NCI-H226 (cell line): ENCODE measurements around the gene MRC1.

Source experiments
- DNase-seq: peaks from one replicate; pipeline ENCODE4 v3.0.0-alpha.2; 2015

The MRC1 gene

DNA sequence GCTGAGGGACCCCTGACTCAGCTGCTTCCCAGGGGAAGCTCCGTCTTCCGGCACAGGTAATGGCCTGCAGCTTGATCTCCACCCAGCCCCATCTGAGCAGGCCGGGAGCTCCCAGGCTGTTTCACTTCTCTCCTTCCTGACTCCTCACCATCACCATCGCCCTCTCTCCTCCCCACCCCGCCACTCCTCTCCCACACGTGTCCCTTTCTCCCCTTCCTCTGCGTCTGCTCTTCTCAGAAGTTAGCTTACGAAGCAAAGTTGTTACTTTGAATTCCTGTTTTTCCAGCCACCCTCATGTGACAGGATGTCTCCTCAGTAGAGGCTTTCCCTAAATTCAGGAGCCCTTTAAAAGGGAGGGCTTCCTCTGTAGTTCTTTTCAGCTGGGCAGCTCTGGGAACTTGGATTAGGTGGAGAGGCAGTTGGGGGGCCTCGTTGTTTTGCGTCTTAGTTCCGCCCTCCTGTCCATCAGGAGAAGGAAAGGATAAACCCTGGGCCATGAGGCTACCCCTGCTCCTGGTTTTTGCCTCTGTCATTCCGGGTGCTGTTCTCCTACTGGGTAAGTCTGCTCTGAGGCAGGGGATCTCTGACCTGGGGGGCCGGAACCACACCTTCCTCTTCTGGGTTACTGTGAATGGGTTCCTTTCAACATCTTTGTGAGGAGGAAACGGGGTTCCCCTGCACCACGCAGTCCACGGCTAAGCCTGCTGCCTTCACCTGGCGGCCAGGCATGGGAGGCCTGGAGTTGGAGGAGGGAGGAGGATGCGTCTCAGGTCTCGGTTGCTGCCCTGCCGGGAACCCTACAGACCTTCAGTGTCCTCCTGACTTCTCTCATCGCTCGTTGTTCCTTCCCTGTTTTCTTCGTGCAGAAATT is at the start of gene MRC1:
TSS of gene MRC1 (plus strand) at position 378 of the 871 bp plus-strand sequence. CDS start at position 496, 118 bp downstream.
- no peak for DNase-seq

DNA sequence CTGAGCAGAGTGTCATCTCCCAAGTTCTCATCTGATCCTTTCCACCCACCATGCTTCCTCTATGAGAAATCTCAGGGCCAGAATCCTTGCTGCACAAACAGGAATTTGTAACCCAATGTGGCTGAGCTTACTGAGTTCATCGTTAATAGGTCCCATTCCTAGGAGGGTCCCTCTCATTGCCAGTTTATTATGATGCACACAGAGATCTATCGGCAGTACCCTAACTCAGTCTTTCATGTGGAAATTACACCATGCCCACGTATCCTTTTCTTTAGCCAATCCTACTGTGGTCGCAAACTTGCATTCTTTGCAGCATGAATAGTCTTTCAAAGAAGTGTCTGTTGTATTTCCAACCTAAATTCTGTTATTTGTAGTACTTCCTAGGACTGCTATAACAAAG is 45.0 kb upstream of the MRC1 start:
- no peak for DNase-seq

DNA sequence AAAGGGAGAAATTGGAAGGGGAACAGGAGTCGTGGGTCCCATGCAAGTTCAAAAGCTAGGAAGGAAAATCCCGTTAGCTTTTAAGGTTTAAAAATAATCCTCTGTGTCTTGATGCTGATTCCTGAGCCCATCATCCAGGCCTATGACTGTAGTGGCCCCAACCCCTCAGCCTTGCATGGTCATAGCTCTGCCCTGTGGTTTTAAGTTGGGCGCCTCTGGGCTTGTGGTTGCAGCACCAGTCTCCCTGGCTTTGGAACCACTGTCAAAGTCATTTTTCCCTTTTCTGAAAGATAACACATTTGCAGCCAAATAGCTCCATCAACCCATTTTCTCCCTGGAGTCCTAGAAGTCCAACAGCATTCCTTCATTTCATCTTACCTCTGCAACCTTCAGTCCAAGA is 43.5 kb upstream of the MRC1 start:
- DNase-seq, result no peak

DNA sequence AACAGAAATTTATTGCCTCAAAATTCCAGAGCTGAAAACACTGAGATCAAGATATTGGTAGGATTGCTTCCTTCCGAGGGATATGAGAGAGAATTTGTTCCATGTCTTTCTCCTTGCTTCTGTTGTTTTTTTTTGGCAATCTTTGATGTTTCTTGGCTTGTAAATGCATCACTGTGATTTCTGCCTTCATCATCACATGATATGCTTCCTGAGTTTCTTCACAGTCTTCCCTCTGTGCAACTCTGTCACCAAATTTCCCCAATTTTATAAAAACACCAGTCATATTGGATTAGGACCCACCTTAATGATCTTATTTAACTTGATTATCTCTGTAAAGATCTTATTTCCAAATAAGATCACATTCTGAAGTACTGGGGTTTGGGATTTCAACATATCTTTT is 42.4 kb upstream of the MRC1 start:
- DNase-seq, result no peak

DNA sequence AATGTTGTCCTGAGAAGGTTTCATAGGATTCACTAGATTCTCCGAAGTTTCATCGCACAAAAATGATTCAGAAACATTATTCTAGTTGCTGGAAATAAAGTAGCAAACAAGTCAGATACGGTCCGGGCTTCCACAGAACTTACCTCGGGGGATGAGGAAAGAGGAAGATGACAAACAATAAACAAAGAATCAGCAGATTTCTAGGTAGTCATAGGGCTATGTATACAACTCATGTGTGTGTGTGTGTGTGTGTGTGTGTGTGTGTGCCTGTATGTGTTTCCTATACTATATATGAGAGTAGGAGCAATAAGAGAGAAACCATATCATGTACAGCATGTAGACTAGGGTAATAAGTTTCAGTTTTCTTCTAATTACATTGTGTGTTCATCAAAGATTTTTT is 40.7 kb upstream of the MRC1 start:
- DNase-seq, result no peak

DNA sequence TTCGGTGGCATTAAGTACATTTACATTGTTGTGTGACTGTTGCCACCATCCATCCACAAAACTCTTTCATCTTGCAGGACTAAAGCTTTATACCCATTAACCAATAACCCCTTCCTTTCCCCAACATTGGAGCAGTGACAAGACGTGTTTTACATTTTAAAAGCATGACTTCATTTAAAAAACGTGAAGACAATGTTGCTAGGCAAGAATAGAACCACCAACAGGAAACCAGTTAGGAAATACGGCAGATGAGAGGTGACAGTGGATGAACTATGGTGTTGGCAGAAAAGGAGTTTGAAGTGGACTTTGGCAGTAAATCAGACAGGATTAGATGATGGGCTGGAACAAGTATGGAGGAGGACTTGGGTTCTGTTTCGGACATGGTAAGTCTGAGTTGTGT is 40.2 kb upstream of the MRC1 start:
- DNase-seq, result no peak

DNA sequence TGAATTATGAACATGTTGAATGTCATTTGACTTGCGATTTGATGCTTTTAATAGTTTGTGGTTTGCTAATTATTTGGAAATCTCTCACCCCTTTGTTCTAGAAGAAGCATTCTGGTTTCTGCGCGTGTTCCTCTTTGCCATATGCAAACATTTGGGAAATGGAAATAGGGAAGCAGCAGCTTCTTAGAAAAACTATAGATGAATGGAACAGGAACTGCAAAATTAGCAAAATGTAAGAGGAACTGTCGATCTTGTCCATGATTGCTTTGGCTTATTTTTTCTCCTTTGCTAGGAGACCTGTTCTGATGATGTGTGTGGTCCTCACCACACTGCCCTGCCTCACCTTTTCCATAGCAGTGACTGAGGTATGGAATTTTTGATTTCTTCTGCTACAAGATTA is 38.1 kb upstream of the MRC1 start:
- DNase-seq, result no peak

DNA sequence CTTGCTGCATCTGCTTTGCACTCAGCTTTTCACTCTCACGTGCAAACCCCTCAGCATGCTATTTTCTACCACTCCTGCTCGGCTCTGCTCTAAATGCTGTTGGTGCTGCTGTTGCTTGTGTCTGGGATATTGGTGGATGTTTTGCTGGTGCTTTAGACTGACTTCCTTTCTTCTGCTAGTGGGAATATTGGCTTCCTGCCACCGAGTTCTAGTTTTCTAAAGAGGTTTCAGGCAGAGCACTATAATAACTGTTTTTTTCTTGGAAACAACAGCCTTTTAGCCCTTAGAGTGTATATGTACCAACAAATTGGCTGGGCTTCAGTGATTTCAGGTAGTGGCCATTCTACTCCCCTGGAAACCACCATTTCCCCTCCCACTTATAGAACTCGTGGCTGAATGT is 29.4 kb upstream of the MRC1 start:
- DNase-seq, result no peak

DNA sequence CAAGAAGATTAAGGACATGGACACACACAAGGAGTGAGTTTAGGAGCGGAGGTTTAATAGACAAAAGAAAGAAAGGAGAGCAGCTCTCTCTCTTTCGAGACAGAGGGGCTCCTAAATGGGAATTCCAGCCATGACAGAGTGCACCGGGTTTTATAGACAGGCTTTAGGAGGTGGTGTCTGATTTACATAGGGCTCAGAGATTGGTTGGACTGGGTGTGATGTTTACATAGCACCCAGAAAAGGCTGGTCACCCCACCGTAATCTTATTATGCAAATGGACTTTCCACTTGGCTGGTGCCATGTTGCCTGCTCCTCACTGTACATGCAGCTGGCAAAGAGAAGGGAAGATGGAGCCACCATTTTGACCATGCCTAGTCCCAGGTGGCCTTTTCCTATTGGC is 28.4 kb upstream of the MRC1 start:
- no peak for DNase-seq

DNA sequence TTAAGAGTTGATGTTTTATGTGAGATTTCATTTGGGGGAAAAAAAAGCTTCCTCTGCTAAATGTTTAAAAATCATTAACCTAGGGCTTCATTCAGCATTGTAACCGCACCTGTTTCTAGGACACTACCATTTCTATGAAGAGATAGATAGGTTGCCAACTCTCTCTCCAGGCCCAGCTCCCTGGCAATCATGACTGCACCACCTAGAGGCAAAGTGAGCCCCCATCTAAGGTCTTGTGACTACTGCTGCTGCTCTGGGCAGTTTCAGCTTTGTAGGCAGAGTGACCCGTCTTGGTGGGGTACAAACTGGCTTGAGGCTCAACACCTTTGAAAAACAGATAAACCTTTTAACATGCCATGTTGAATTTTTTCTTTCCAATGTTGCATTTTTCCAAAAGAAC is 27.3 kb upstream of the MRC1 start:
- DNase-seq, result peak; percentile 15

DNA sequence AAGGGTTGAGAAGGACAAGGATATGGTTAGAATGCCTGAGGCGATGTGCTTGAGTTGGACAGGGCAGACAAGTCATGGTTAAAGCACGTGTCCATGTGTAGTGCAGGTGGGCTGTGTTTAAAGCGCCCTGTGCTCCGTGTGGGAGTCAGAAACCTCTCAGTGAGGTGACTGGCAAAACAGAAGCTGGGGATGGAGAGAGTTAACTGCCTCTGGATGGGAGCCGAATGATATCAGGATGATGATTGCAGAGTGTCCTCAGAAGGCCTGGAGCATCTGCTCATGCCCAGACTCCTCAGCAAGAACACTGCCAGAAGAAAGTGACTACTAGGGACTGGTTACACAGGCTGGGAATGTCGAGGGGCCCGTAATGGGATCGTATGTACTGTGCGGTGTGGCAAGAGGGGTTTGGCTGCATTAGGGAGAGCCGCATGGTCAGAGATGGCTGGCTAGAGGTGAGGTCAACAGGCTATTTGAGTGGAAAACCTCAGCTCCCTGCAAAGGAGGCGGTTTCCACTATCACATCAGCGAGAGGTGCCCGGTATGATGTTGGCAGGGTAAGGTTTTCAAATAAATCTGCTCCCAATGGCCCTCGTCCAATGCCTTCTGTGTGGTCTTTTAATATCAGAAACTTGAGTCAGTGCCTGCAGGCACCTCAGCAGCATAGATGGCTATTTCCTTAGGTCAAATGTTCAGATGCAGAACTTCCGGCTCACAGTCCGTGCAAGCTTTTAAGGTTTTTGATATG is 26.1 kb upstream of the MRC1 start:
- DNase-seq, result peak; percentile 97

DNA sequence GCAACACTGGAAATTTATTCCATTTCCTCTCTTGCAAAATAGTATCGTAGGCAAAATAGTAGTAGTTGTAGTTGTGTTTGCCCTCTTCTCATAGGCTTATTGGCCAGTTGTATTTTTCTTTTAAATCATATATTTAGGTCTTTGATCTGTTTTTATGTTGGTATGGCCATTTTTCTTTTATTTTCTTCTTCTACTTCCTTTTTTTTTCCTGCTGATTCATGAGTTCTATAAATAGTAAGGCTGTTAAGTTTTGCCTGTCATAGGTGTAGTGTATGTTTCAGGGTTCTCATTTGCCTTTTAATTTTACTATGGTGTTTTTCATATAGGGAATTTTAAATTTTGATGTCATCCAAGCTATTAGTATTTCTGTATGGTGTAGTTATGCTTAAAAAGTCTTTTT is 25.4 kb upstream of the MRC1 start:
- DNase-seq, result no peak

DNA sequence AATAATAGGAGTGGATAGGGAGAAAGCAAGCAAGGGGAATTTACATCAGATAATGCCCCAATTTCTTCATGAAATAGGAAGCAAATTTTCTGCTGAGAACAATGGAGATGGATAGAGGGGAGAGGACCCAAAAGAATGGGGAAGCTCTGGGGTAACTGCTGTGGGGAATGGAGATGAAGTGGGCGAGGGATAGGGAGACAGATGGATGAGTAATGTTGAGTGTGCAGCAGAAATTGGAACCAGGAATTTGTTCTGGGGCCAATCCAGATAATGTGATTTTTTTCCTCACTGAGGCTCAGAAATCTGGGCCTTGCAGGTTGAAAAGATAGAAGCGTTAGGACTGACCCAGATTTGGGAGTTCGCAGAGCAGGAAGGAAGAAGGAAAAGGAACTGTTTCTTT is 24.5 kb upstream of the MRC1 start:
- peak; percentile 49 for DNase-seq

DNA sequence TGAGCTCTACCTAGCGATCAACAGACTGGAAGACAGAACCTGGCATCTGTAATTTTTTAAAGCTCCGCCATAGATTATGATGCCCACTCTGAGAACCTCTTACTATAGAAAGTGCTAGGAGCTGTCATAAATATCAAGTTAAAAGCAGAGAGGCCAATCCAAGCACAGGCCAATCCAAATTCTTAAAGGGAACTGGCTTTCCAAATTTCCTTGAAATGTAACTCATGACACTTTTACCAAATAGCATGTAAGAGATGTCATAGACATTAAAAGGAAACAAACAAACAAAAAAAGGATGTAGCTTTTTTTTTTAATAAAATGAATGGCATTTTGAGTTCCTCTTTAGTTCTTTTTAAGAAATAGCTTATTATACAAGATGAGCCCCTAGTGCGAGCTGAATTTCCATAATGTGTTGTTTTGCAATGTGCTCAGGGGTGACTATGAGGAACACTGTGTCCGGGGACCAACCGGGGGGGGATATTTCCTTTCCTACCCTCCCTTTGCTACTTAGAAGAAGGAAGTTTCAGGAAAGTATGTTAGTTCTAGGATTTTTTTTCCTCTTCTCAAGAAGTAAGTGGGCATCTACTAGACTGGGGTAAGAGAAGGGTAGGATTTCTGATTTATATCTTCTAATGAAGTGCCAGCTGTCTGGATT is 23.7 kb upstream of the MRC1 start:
- no peak for DNase-seq

DNA sequence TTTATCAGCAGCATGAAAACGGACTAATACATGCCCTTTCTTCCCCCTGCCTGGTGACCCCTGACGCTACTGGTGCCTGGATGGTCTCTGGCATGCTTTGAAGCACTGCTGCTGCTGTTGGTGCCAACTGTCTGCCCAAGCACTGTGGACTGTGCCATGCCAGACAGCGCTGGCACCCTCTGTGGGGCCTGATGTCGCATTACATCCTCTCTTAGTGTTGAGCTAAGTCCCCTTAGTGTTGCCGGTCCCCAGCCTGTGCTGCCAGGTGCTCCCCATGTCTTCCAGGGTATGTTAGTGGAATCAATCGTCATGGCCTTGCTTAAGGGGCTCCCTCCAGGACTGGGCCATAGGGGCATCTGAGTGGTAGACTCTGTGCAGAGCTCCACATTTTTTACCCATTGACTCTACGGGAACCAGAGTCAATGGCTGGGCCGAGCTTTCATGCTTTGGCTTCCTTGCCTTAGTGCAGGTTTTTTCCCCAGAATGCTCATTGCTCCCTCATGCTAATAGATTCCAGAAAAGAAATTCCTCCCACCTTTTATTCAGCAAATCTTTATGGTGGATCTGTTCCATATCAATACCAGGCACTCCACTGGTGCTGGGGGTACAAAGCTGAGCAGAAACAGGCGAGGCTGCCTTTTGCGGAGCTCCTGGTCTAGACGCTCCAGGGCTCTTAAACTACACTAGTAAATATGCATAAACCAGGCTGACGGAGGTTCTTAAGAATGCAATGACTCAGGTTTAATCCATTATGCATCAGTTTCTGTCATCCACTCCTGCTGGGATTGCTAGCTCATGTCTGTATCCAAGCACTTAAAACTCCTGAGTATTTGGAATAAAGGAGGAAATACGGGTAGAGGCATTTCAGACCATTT is 21.8 kb upstream of the MRC1 start:
- DNase-seq, result peak; percentile 96

DNA sequence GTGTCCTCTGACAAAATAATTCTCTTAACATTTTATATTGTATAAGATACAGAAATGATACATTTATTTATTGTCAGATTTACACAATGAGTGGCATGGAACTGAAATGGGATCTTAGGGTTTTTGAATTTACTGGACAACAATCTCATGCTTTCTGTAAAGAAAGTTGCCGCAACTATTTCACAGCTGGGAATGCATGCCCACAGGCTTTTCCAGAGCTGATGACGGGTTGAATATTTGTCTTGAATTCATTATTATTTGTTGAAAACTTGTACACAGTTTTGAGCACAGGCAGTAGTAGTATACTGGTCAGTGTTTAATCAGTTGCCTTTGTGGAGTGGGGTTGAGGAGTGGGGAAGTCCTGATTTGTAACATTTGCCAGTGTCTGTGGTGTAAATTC is 20.5 kb upstream of the MRC1 start:
- no peak for DNase-seq

DNA sequence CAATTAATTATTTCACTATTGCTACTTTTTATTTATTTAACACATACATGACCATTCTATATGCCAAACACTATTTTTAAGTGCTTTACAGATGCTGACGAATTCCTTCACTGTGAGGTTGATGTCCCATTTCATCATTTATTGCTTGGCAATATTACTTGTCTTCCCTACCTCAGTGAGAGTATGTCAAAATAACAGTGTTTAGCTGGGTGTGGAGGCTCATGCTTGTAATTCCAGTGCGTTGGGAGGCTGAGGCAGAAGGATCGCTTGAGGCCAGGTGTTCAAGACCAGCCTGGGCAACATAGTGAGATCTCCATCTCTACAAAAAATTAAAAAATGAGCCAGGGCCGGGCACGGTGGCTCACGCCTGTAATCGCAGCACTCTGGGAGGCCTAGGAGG is 19.8 kb upstream of the MRC1 start:
- DNase-seq, result no peak

DNA sequence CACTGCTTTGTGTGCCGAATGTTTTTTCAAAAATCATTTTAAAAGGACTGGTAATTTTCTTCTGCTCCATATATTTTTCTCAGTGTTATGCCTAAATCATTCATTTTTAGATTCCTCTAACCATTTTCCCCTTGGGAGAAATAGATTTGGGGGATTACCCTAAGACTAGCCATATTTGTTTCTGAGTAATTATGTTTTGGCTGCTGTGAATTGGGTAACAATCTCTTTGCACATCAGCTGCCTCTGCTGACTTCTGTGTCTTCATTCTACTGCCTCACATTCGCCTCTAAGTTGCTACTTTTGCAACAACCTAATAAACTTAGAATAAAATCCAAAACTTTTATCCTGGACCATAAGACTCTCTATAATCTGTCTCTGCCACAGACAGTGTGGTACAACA is 18.5 kb upstream of the MRC1 start:
- DNase-seq, result no peak

DNA sequence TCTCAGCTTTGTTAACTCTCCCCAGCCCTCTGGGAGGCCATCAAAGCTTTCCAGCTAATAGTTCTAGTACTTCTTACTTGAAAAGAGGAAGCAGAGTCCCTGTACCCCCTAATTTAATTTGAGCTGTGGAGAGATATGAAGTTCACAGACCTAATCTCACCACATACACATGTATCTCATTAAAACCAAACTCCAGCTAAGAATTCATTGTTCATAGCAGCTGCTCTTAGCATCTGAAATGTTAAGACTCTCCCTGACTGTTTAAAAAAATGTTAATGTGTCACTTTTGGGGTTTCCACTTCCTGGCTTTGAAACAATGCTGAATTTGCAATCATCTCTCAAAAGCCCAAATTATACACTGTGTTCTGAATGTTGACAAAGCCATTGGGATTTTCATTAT is 16.2 kb upstream of the MRC1 start:
- DNase-seq, result no peak

DNA sequence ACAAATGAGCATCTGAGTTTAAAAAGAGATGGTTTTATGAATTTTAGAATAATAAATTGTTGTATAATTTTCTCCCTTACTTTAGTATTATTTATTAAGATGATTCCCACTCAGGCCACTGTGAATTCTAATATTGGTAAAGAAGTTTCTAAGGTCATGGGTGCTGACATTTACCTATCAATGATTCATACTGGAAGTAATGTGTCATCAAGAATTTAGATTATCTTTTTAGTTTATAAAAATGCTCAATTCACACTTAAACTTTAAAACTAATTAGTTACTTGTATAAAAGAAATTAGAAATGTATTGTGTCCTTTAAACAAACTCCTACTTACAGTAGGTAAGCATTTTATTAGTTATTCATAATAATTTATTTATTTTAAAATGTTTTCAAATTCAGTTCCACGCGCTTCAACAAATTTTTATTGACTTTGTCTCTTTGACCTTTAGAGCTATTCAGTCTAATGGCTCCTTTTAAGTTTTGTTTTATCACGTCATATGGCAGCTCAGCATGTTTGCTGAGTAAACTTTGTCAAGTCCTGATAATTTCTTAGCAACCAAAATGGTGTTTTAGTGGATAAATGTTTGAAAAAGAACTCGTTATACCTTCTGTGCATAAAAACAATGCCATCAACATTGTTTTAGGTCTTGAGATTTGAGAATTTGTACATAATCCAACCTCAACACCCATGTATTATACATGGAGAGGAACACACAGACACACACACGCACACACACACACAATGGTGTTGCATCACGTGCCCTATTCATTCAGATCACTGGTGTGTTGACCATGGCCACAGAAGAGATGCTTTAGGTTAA is 15.1 kb upstream of the MRC1 start:
- no peak for DNase-seq

DNA sequence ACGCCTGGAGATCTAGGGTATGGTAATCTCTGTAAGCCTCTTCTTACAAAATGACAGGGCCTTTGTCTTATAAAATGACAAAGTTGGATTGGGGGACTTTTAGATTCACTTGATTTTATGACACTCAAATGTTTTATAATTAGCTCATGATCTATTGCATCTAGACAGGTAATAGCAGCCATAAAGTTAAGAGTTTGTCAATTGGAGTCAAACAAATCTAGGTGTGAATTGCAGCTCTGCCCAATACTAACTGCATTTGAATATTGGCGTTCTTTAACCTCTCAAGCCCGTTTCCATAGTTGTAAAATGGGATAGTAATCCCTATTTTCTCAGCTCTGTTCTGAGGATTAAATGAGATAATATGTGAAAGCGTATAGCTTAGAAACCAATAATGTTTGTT is 14.1 kb upstream of the MRC1 start:
- DNase-seq, result no peak
